GM11168 (cell line): ENCODE measurements around the gene MYOCOS.
"Not testable (repeated sequence)": the region's sequence is repeated elsewhere in the genome, so short reads cannot be mapped to it uniquely, and the experiment has no call there.

Experiments
- in situ Hi-C: fragments of 300-500 bp; cut with MboI; formaldehyde crosslinking; loops from one replicate; pipeline ENCODE4 v1.12.0; 2022; ENCODE audit warnings: low sequenced_read_pairs; ENCODE audit not compliant: unreplicated experiment

The MYOCOS gene

DNA sequence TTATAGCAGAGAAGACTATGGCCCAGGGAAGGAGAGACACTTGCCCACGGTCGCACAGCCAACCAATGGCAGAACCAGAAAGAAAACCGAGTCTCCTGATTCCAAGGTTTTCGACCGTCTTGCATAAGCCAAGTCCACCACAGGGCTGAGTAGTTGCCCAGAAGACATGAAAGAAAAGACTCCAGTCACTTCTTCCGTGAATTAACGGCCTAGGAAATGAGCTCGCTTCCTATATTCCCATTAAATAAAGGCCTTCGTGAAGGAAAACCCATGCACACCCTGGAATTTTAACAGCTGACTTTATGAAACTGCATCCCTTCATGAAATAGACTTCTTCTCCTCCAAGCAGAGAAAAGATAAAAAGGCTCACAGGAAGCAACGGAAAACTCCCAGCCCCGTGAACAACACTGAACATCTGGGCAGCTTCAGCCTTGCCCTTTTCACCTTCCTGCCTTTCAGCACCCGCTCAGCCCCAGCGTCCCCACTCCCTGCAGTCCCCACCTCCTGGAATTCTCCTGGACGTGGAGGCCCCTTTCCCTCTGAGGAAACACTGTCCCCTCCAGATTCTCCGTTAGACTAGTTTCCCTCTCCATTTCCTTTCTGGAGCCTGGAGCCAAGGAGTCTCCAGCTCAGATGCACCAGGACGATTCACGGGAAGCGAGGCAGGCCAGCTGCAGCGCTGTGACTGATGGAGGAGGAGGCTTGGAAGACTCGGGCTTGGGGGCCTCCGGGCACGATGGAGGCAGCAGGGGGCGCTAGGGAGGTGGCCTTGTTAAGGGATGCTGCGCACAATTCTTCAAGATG lies 33.1 kb downstream of the MYOCOS start:
- in situ Hi-C loops, result no loop called here

DNA sequence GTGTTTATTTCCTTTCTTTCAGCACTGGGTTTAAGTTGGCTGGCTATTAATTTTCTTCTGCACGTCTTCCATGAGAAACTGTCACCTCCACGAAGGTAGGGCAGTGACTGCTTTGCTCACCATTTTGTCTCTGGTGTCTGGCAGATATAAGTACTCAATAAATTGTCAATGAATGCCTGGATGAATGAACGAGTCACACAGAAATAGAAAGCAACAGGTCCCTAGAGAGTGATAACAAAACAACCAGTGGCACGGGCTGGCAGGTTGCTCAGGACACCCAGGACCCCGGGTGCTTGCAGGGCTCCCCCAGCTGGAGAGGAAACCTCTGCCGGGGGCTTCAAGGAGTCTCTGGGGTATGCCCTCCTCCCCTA lies 33.7 kb downstream of the MYOCOS start:
- in situ Hi-C loops, result no loop called here

DNA sequence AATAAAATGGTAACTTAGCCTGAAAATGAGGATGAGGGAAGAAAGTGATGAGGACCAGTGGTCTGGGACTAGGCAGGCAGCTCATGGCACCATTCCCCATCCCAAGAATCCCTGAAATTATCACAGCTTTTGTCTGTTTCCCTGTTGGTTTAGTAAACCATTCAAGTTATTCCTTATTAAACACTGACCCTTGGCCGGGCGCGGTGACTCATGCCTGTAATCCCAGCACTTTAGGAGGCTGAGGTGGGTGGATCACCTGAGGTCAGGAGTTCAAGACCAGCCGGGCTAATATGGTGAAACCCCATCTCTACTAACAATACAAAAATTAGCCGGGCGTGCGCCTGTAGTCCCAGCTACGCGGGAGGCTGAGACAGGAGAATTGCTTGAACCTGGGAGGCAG lies 34.2 kb downstream of the MYOCOS start:
- in situ Hi-C loops, result not testable (repeated sequence)

DNA sequence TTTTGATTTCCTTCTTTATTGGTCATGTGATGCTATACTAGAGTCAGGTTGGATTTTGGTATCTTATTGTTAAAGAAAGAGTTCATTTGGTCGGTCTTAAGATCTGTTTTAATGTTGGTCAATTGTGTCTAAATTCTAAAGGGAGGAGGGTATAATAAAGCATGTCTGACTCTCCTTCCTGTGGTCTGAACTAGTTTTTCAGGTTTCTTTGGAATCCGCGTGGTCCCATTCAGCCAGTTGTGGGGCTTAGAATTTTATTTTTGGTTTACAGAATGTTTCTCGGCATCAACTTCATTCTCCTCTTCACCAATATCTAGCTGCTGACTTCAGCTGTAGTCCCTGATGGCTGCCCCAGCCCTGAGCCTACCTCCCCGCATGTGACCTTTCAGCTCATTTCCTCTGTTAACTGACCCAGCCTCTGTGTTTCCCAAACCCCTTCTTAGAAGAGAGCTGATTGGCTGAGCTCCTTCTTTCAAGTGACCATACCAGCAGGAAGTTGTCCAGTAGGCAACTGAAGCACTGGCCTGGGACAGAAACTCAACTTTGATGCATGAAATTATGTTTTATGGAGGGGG lies 39.1 kb downstream of the MYOCOS start:
- in situ Hi-C loops, result no loop called here

DNA sequence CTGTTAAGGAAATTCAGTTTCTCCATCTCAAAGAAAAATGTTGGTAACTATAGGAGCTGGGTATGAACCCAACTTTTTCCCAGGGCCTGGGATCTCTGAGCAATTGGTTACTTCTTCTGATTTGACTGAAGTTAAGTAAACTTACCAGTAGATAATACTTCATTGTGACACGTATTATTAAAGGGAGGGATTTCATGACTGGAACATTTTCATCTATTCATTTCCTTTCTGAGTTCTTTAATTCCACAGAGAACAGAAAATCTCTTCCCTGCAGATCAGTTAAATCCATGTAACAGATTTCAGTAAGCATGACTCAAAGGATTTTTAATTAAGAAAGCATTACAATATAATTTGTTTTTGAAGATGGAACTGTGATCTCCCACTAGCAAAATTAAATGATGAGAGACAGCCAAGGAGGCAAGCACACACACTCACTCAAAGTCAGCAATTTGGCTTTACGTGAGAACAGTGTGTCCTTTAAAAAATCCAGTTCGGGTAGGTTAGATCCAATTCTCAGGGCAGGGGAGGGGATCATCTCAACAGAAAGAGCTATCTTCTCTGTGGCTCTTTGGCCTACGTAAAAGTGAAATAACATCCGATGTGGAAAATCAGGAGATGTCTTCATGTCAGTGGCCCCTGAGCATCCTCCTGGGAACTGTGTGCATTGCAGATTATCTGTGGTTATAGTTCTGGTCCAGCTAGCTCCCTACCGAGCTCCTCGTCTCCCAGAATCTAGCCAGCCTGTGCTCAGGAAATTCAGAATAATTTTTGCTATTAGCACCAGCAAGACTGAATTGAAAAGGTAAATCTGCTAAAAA lies 41.2 kb downstream of the MYOCOS start:
- in situ Hi-C loops, result no loop called here

DNA sequence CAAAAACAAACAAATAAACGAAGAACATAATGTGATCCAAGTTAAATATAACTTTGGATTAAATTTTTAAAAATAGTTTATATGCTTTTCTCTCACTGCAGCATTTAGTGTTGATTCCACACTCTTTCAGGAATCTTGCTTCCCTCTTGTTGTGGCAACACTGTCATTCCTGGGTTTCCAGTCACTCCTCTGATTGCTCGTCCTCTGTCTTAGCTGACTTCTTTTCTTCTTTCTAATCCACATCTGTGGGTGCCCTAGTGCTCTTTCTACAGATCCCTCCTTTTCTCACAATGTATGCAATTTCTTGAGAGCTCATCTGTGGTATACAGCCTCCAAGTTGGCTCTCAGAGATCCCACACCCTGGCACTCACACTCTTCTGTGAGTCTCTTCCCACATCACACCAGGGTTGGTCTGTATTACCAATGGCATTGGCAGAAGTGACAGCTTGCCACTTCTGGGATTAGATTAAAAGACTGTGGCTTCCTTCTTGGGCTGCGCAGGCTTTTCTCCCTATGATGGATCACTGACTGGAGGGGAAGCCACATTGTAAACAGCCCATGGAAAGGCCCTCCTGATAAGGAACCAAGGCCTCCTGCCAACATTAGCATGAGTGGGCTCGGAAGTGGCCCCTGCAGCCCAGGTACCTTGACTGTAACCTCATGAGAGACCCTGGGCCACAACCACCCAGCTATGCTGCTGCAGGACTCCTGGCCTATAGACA lies 42.0 kb downstream of the MYOCOS start:
- in situ Hi-C loops, result no loop called here

DNA sequence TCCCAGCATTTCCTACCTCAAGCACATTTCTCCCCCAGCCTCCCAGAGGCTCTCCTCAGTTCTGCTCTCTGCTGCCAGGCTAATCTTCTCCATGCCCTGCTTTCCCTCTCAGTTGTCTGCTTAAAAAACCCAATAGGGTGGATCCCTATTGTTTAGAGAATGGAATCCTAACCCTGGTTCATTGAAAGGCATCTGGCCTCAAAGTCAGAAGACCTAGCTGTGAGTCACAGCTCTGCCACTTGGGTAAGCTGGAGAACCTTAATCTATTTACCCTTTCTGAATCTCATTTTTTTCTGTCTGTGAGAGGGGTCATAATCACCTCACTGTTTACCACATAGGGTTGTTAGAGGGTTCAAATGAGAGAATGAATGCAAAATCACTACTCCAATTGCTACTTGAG lies 42.9 kb downstream of the MYOCOS start:
- in situ Hi-C loops, result no loop called here

DNA sequence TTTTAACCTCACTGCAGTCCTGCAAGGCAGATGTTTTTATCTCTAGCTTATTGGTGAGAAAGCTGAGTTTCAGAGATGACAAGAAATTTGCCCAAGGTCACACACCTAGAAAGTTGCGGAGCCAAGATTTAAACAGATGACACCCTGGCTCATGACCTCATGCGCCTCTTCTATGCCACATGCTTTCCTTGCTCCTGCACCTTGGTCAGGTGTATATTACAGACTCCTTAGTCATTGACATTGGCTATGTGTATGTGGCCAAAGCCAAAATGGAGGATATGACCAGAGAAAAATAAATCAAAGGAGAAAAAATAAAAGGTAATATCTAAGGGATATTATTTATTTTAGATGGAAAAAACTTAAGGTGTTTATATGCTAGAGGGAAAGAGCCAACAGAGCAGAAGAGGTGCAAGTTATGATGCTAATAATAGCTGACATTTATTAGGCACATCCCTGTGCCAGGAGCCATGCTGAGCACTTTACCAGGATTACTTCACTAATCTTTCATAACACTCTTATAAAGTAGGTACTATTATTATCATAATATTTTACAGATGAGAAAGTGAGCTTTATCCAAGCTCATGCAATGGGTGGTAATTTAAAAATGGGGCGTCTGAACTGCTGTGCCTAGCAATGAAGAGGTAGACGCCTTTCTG lies 44.2 kb downstream of the MYOCOS start:
- in situ Hi-C loops, result no loop called here

DNA sequence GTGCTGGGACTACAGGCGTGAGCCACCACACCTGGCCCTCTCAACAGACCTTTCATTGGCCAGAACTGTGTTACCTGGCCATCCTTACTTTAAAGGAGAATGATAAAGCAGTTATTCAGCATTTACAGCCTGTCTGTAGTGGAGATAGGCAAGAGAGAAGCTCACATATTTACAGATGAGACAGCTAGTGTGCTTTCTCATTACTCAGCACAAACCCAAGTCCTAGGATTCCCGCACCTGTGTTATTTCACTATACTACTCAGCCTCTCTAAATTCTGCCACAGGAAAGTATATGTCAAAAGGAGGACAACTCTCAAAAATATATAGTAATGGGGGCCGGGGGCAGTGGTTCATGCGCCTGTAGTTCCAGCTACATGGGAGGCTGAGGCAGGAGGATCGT lies 46.3 kb downstream of the MYOCOS start:
- in situ Hi-C loops, result no loop called here

DNA sequence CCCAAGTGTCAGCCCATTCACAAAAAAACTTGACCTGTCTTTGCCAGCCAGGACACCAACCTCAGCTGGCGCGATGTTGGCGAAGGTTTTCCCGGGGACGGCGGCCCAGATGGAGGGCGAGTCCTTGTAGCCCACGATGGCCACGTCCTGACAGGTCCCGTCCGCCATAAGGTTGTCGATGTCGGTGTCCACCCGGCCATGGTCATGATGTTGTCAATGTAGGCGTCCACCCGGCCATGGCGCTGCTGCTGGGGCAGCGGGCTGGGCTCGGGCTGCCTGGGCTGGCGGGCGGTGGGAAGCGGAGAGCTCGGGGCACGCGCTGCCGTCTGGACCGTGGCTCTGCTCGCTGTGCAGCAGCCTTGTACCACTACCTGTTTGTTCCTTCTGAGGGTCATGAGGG lies 48.7 kb downstream of the MYOCOS start:
- in situ Hi-C loops, result no loop called here

DNA sequence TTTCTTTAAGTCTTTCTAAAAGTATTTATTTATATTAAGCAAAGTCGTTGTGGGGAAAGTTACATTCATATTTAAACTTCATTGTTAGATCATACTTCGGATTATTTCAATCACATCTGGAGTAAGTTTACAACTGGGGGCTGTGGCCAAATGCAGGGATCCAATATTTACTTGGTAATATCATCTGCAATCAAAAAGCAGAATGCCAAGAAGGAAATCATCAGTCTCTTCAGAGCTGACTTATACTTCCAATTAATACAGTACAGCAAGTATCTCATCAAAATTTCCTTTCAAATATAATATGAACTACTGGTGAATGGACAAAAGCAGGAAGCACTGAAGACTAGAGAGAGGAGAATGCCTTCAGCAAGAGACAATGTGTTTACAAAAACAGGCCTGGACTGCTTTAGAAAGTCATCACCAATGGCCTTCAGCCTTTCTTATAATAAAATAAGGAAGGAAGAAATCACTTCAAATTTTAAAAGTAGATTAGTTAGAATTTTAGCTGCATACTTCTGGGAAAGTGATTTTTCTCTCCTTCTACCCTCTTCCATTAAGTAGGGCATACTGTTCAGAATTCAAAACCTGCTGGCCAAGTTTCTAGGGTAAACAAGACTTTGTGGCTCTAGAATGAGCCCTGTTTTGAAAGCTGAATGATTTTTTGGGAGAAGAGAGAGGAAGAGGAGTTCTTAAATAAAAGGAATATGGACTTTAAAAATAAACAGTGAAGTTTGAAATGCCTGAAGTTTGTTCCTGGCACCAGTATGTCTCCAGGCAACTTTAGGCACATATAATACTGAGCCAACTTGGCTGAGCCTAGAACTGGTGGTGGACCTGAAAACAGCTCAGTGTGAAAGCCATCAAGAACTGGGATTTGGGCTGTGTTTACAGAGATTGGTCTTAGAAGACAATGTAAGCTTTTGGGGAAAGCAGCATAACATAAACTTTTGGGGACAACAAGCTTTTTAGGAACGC lies 52.7 kb downstream of the MYOCOS start:
- in situ Hi-C loops, result no loop called here
